ENCODE data around the gene HSP90AB1.

- TF ChIP-seq CTCF (IDR thresholded peaks at IDR 0.05) (no peak), RCOR1 (IDR thresholded peaks at IDR 0.05; ENCODE audit: low read length) (no peak), JUND (IDR thresholded peaks at IDR 0.05) (no peak), POLR2AphosphoS5 (IDR thresholded peaks at IDR 0.05; ENCODE audit: low read depth, low read length) (no peak), TEAD4 (IDR thresholded peaks at IDR 0.05; ENCODE audit: borderline replicate concordance, insufficient read depth) (no peak), EZH2phosphoT487 (IDR thresholded peaks at IDR 0.05; ENCODE audit: borderline replicate concordance, low read depth) (no peak), FOSL2 (IDR thresholded peaks at IDR 0.05; ENCODE audit: borderline replicate concordance, low read depth) (no peak), EP300 (IDR thresholded peaks at IDR 0.05; ENCODE audit: borderline replicate concordance in 1 of 2, low read depth in 1 of 2, low read length in 1 of 2) (no peak), USF1 (IDR thresholded peaks at IDR 0.05; ENCODE audit: borderline replicate concordance, low read depth) (no peak), GATA2 (CRISPR knock-in tag; IDR thresholded peaks at IDR 0.05) (no peak)
- TF ChIP-seq, protein P1, sequence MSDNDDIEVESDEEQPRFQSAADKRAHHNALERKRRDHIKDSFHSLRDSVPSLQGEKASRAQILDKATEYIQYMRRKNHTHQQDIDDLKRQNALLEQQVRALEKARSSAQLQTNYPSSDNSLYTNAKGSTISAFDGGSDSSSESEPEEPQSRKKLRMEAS (IDR thresholded peaks at IDR 0.05; ENCODE audit: low read depth): no peak
Measured at GRCh38 chr6:44273617-44274016, 26.7 kb downstream of the HSP90AB1 start.

All from SK-N-SH (cell line).